GM23338 (cell line): ENCODE data around the gene MPPE1. TPM values are rescaled to one million over a fixed set of nuclear protein-coding genes. Genes with fewer than 3 reads are reported as not detected.

ENCODE experiments used
- ATAC-seq: fragments of 200-7000 bp; cut with Tn5 transposase; 3 replicates; pipeline ENCODE4 v1.9.1; 2020
- DNase-seq: peaks from one replicate; pipeline ENCODE4 v3.0.0-alpha.2; 2015; ENCODE audit warnings: low spot score
- H2AFZ ChIP-seq: fragments of 200-600 bp; sonication (generic); 2 replicates; pipeline ENCODE4 v1.8.0; 2016; ENCODE audit warnings: antibody characterized with exemption, mild to moderate bottlenecking, moderate library complexity
- H3F3A ChIP-seq: fragments of 200-600 bp; sonication (generic); replicated peaks from 2 replicates; pipeline ENCODE4 v1.8.0; 2017; ENCODE audit warnings: antibody characterized with exemption, mixed run types, low read depth
- H3K27ac ChIP-seq: fragments of 200-600 bp; sonication (generic); 2 replicates; pipeline ENCODE4 v1.6.1; 2016; ENCODE audit warnings: low read depth
- H3K27me3 ChIP-seq: fragments of 200-600 bp; sonication (generic); 2 replicates; pipeline ENCODE4 v1.8.0; 2016; ENCODE audit warnings: mild to moderate bottlenecking, mixed run types, moderate library complexity; ENCODE audit not compliant: insufficient read depth
- H3K36me3 ChIP-seq: fragments of 200-600 bp; sonication (generic); 2 replicates; pipeline ENCODE4 v1.8.0; 2016; ENCODE audit warnings: mild to moderate bottlenecking; ENCODE audit not compliant: insufficient read depth
- H3K4me1 ChIP-seq: fragments of 200-600 bp; sonication (generic); 2 replicates; pipeline ENCODE4 v1.8.0; 2016; ENCODE audit warnings: mild to moderate bottlenecking, moderate library complexity; ENCODE audit not compliant: insufficient read depth
- H3K4me2 ChIP-seq: fragments of 200-600 bp; sonication (generic); 2 replicates; pipeline ENCODE4 v1.7.1; 2017; ENCODE audit warnings: mixed run types
- H3K4me3 ChIP-seq: fragments of 200-600 bp; sonication (generic); 2 replicates; pipeline ENCODE4 v1.6.1; 2016; ENCODE audit warnings: mixed run types
- H3K79me2 ChIP-seq: fragments of 200-600 bp; sonication (generic); replicated peaks from 2 replicates; pipeline ENCODE4 v1.8.0; 2017; ENCODE audit warnings: mild to moderate bottlenecking; ENCODE audit not compliant: insufficient read depth
- H3K9me2 ChIP-seq: fragments of 200-600 bp; sonication (generic); 2 replicates; pipeline ENCODE4 v1.8.0; 2017; ENCODE audit not compliant: insufficient read depth
- H4K20me1 ChIP-seq: fragments of 200-600 bp; sonication (generic); replicated peaks from 2 replicates; pipeline ENCODE4 v1.8.0; 2017; ENCODE audit warnings: mild to moderate bottlenecking; ENCODE audit not compliant: insufficient read depth
- H3K27ac Mint-ChIP-seq: 2 replicates; pipeline ENCODE4 v1.8.0; 2020; ENCODE audit warnings: inconsistent platforms, mild to moderate bottlenecking, moderate library complexity, mixed read lengths
- H3K27me3 Mint-ChIP-seq: 3 replicates; pipeline ENCODE4 v1.8.0; 2022; ENCODE audit warnings: low read depth, mild to moderate bottlenecking, moderate library complexity, mixed read lengths, inconsistent platforms; ENCODE audit not compliant: insufficient read depth, poor library complexity
- H3K36me3 Mint-ChIP-seq: 3 replicates; pipeline ENCODE4 v1.8.0; 2021; ENCODE audit warnings: low read depth, mild to moderate bottlenecking, inconsistent platforms, moderate library complexity, mixed read lengths
- H3K4me1 Mint-ChIP-seq: 3 replicates; pipeline ENCODE4 v1.8.0; 2020; ENCODE audit warnings: mild to moderate bottlenecking, inconsistent platforms, mixed read lengths
- H3K4me3 Mint-ChIP-seq: 3 replicates; pipeline ENCODE4 v1.8.0; 2021; ENCODE audit warnings: moderate library complexity, mild to moderate bottlenecking, inconsistent platforms, mixed read lengths
- H3K9me3 Mint-ChIP-seq: 3 replicates; pipeline ENCODE4 v1.8.0; 2020; ENCODE audit warnings: moderate library complexity, mild to moderate bottlenecking, inconsistent platforms, mixed read lengths
- CREB1 ChIP-seq: fragments of 250-450 bp; sonication (Bioruptor Pico); IDR thresholded peaks from 2 replicates; pipeline ENCODE4 v1.5.0; 2020; ENCODE audit warnings: low read depth, mild to moderate bottlenecking, moderate library complexity
- EZH2 ChIP-seq: fragments of 200-600 bp; sonication (generic); IDR thresholded peaks from one replicate; pipeline ENCODE4 v1.8.0; 2017; ENCODE audit warnings: antibody characterized with exemption, mild to moderate bottlenecking, low read depth; ENCODE audit not compliant: unreplicated experiment
- EZH2phosphoT487 ChIP-seq: fragments of 200-600 bp; sonication (generic); IDR thresholded peaks from one replicate; pipeline ENCODE4 v1.8.1; 2018; ENCODE audit warnings: antibody characterized with exemption; ENCODE audit not compliant: unreplicated experiment
- JUNB ChIP-seq: IDR thresholded peaks from one replicate; pipeline ENCODE4 v1.6.1; 2016; ENCODE audit warnings: antibody characterized with exemption; ENCODE audit not compliant: unreplicated experiment
- NANOG ChIP-seq: IDR thresholded peaks from 2 replicates; pipeline ENCODE4 v1.6.1; 2016; ENCODE audit warnings: antibody characterized with exemption, borderline replicate concordance
- POLR2AphosphoS5 ChIP-seq: IDR thresholded peaks from 2 replicates; pipeline ENCODE4 v1.6.1; 2016; ENCODE audit warnings: antibody characterized with exemption, low read depth
- STAT1 ChIP-seq: IDR thresholded peaks from one replicate; pipeline ENCODE4 v1.6.1; 2016; ENCODE audit warnings: antibody characterized with exemption; ENCODE audit not compliant: unreplicated experiment
- ZNF114 ChIP-seq: fragments of 250-450 bp; sonication (Bioruptor Pico); IDR thresholded peaks from 2 replicates; pipeline ENCODE4 v1.5.0; 2020; ENCODE audit warnings: mild to moderate bottlenecking, moderate library complexity
- ZNF331 ChIP-seq: fragments of 250-450 bp; sonication (Bioruptor Pico); IDR thresholded peaks from 2 replicates; pipeline ENCODE4 v1.5.0; 2020; ENCODE audit warnings: low read depth, mild to moderate bottlenecking, moderate library complexity
- polyA plus RNA-seq: library from polyadenylated mRNA; unstranded; fragments of >200 nt; fragmentation: Nextera tagmentation; extraction: Ambion mirVana; gene quantifications from 2 replicates; pipeline ENCODE4 v1.2.1, GENCODE V29; 2016
- total RNA-seq: library from RNA; depleted of rRNA; stranded (reverse); fragments of >200 nt; shearing (Covaris generic); gene quantifications from 2 replicates; pipeline ENCODE4 v1.2.3, GENCODE V29; 2014
- TF ChIP-seq, protein P1 (sequence below): IDR thresholded peaks from 2 replicates; pipeline ENCODE4 v1.6.1; 2016; ENCODE audit warnings: antibody characterized with exemption
- TF ChIP-seq, protein P2 (sequence below): fragments of 250-450 bp; sonication (Bioruptor Pico); IDR thresholded peaks from 2 replicates; pipeline ENCODE4 v1.5.0; 2020; ENCODE audit warnings: mild to moderate bottlenecking, moderate library complexity
- TF ChIP-seq, protein P3 (sequence below), 2 experiments: fragments of 200-600 bp in 1 of 2; sonication (generic) in 1 of 2; conservative IDR thresholded peaks; 2 replicates each; pipeline versions ENCODE4 v1.5.1 to v1.6.1; 2016 to 2017; ENCODE audit warnings: antibody characterized with exemption in 2 of 2, low read depth in 2 of 2, mild to moderate bottlenecking in 2 of 2, moderate library complexity in 1 of 2
- TF ChIP-seq, protein P4 (sequence below): IDR thresholded peaks from one replicate; pipeline ENCODE4 v1.6.1; 2018; ENCODE audit warnings: antibody characterized with exemption; ENCODE audit not compliant: unreplicated experiment

Gene MPPE1
- total and polyA plus RNA-seq, 2 experiments from 2014 or later: 18.8 to 24.6 TPM

DNA sequence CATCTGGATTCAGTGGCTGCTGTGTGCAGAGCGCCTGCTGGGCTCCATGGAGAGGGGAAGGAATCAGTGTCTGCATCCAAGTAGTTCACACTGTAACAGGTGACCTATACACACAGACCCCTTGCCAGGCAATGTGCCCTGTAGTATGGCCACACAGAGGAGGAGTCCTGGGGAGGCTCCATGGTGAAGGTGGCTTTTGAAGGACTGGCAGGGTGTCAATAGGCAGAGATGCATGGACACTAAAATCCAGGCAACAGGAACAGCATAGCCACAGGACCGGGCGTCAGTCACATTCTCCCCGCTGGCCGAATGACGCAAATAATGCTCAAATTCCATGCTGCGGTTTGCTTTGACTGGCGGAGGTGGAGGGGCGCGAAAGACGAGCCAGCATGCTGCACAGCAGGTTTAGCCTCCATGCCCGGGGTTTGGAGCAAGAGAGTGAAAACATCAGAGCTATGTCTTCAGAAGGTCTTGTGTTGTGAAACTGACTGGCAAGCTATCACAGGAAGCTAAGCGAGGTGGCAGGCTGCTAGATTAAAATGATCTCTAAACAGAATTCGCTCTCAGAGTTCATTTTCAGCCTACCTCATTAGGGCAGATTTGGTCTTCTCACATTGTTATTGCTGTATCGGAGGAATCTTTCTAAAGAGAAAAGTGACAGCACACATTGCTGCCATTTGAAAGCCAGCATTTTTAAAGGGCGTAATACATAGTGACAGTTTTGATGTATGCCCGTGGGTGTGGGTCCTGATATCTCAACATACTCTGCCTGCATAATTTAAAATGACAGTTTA, 58.1 kb downstream of the MPPE1 start:
- peak; percentile 13 for ATAC-seq
- H2AFZ ChIP-seq: no peak overlapping the region
- H4K20me1 ChIP-seq: no peaks in the 10 kb centered on the region
- no peaks in the 10 kb centered on the region for H3K9me2 ChIP-seq
- H3K4me2 ChIP-seq: peak overlapping the region; percentile 88
- no peaks in the 10 kb centered on the region; the same call in 2 of the 3 replicates for H3K9me3 Mint-ChIP-seq
- no peaks in the 10 kb centered on the region; the same call in 1 of the 2 replicates for H3K4me1 ChIP-seq
- H3F3A ChIP-seq: no peaks in the 10 kb centered on the region; the same call in 1 of the 2 replicates
- no peaks in the 10 kb centered on the region for H3K36me3 Mint-ChIP-seq
- H3K4me1 Mint-ChIP-seq: peaks cover 13% of the 10 kb centered on the region; the same call in 2 of the 3 replicates
- peak overlapping the region; percentile 100 for H3K4me3 Mint-ChIP-seq
- H3K27me3 Mint-ChIP-seq: peaks cover 10% of the 10 kb centered on the region
- DNase-seq: peak; percentile 54
- TF ChIP-seq, protein P1, sequence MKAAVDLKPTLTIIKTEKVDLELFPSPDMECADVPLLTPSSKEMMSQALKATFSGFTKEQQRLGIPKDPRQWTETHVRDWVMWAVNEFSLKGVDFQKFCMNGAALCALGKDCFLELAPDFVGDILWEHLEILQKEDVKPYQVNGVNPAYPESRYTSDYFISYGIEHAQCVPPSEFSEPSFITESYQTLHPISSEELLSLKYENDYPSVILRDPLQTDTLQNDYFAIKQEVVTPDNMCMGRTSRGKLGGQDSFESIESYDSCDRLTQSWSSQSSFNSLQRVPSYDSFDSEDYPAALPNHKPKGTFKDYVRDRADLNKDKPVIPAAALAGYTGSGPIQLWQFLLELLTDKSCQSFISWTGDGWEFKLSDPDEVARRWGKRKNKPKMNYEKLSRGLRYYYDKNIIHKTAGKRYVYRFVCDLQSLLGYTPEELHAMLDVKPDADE: no peak
- TF ChIP-seq, protein P2, sequence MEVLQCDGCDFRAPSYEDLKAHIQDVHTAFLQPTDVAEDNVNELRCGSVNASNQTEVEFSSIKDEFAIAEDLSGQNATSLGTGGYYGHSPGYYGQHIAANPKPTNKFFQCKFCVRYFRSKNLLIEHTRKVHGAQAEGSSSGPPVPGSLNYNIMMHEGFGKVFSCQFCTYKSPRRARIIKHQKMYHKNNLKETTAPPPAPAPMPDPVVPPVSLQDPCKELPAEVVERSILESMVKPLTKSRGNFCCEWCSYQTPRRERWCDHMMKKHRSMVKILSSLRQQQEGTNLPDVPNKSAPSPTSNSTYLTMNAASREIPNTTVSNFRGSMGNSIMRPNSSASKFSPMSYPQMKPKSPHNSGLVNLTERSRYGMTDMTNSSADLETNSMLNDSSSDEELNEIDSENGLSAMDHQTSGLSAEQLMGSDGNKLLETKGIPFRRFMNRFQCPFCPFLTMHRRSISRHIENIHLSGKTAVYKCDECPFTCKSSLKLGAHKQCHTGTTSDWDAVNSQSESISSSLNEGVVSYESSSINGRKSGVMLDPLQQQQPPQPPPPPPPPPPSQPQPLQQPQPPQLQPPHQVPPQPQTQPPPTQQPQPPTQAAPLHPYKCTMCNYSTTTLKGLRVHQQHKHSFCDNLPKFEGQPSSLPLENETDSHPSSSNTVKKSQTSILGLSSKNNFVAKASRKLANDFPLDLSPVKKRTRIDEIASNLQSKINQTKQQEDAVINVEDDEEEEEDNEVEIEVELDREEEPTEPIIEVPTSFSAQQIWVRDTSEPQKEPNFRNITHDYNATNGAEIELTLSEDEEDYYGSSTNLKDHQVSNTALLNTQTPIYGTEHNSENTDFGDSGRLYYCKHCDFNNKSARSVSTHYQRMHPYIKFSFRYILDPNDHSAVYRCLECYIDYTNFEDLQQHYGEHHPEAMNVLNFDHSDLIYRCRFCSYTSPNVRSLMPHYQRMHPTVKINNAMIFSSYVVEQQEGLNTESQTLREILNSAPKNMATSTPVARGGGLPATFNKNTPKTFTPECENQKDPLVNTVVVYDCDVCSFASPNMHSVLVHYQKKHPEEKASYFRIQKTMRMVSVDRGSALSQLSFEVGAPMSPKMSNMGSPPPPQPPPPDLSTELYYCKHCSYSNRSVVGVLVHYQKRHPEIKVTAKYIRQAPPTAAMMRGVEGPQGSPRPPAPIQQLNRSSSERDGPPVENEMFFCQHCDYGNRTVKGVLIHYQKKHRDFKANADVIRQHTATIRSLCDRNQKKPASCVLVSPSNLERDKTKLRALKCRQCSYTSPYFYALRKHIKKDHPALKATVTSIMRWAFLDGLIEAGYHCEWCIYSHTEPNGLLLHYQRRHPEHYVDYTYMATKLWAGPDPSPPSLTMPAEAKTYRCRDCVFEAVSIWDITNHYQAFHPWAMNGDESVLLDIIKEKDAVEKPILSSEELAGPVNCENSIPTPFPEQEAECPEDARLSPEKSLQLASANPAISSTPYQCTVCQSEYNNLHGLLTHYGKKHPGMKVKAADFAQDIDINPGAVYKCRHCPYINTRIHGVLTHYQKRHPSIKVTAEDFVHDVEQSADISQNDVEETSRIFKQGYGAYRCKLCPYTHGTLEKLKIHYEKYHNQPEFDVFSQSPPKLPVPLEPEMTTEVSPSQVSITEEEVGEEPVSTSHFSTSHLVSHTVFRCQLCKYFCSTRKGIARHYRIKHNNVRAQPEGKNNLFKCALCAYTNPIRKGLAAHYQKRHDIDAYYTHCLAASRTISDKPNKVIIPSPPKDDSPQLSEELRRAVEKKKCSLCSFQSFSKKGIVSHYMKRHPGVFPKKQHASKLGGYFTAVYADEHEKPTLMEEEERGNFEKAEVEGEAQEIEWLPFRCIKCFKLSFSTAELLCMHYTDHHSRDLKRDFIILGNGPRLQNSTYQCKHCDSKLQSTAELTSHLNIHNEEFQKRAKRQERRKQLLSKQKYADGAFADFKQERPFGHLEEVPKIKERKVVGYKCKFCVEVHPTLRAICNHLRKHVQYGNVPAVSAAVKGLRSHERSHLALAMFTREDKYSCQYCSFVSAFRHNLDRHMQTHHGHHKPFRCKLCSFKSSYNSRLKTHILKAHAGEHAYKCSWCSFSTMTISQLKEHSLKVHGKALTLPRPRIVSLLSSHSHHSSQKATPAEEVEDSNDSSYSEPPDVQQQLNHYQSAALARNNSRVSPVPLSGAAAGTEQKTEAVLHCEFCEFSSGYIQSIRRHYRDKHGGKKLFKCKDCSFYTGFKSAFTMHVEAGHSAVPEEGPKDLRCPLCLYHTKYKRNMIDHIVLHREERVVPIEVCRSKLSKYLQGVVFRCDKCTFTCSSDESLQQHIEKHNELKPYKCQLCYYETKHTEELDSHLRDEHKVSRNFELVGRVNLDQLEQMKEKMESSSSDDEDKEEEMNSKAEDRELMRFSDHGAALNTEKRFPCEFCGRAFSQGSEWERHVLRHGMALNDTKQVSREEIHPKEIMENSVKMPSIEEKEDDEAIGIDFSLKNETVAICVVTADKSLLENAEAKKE (CRISPR knock-in tag): no peak
- TF ChIP-seq, protein P3, sequence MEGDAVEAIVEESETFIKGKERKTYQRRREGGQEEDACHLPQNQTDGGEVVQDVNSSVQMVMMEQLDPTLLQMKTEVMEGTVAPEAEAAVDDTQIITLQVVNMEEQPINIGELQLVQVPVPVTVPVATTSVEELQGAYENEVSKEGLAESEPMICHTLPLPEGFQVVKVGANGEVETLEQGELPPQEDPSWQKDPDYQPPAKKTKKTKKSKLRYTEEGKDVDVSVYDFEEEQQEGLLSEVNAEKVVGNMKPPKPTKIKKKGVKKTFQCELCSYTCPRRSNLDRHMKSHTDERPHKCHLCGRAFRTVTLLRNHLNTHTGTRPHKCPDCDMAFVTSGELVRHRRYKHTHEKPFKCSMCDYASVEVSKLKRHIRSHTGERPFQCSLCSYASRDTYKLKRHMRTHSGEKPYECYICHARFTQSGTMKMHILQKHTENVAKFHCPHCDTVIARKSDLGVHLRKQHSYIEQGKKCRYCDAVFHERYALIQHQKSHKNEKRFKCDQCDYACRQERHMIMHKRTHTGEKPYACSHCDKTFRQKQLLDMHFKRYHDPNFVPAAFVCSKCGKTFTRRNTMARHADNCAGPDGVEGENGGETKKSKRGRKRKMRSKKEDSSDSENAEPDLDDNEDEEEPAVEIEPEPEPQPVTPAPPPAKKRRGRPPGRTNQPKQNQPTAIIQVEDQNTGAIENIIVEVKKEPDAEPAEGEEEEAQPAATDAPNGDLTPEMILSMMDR (conservative IDR thresholded peaks at IDR 0.05; ENCODE audit: low read depth in 2 of 2): no peak
- TF ChIP-seq JUNB (no peak), ZNF114 (CRISPR knock-in tag) (no peak), EZH2phosphoT487 (no peak), NANOG (no peak), EZH2 (no peak), STAT1 (no peak), CREB1 (CRISPR knock-in tag) (no peak), ZNF331 (CRISPR knock-in tag) (no peak), POLR2AphosphoS5 (no peak)
- TF ChIP-seq, protein P4, sequence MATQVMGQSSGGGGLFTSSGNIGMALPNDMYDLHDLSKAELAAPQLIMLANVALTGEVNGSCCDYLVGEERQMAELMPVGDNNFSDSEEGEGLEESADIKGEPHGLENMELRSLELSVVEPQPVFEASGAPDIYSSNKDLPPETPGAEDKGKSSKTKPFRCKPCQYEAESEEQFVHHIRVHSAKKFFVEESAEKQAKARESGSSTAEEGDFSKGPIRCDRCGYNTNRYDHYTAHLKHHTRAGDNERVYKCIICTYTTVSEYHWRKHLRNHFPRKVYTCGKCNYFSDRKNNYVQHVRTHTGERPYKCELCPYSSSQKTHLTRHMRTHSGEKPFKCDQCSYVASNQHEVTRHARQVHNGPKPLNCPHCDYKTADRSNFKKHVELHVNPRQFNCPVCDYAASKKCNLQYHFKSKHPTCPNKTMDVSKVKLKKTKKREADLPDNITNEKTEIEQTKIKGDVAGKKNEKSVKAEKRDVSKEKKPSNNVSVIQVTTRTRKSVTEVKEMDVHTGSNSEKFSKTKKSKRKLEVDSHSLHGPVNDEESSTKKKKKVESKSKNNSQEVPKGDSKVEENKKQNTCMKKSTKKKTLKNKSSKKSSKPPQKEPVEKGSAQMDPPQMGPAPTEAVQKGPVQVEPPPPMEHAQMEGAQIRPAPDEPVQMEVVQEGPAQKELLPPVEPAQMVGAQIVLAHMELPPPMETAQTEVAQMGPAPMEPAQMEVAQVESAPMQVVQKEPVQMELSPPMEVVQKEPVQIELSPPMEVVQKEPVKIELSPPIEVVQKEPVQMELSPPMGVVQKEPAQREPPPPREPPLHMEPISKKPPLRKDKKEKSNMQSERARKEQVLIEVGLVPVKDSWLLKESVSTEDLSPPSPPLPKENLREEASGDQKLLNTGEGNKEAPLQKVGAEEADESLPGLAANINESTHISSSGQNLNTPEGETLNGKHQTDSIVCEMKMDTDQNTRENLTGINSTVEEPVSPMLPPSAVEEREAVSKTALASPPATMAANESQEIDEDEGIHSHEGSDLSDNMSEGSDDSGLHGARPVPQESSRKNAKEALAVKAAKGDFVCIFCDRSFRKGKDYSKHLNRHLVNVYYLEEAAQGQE: no peak
- H3K27ac ChIP-seq: no peak overlapping the region
- peak overlapping the region; percentile 100 for H3K4me3 ChIP-seq
- H3K36me3 ChIP-seq: no peaks in the 10 kb centered on the region
- no peaks in the 10 kb centered on the region for H3K27me3 ChIP-seq
- peaks cover 31% of the 10 kb centered on the region for H3K79me2 ChIP-seq
- H3K27ac Mint-ChIP-seq: no peak overlapping the region; the same call in 1 of the 2 replicates
